Measurements from ENCODE around the gene PMEPA1. TPM values are rescaled to one million over a fixed set of nuclear protein-coding genes. Genes with fewer than 3 reads are reported as not detected.

Gene PMEPA1
- total RNA-seq, 2 experiments from 2014 or later = 4.9 to 5.0 TPM

GRCh38 chr20:57625181-57625958 is 84.4 kb downstream of the PMEPA1 start:
- Mint-ChIP-seq H3K27ac (peak overlapping the region; percentile 5), H3K27me3 (peaks cover 3% of the 10 kb centered on the region), H3K4me3 (no peak overlapping the region), H3K36me3 (peaks cover 28% of the 10 kb centered on the region), H3K9me3 (peaks cover 16% of the 10 kb centered on the region), H3K4me1 (peaks cover 50% of the 10 kb centered on the region)
- POLR2A ChIA-PET = no interaction called here
- ATAC-seq (ENCODE audit: low read depth) (no peak), DNase-seq (no peak)

- ATAC-seq (ENCODE audit: low read depth) = no peak
- Mint-ChIP-seq H3K36me3 (peaks cover 20% of the 10 kb centered on the region), H3K27ac (no peak overlapping the region), H3K9me3 (peaks cover 11% of the 10 kb centered on the region), H3K4me3 (no peak overlapping the region), H3K27me3 (no peaks in the 10 kb centered on the region), H3K4me1 (peaks cover 45% of the 10 kb centered on the region)
- no peak for DNase-seq
- POLR2A ChIA-PET = interaction anchor here (1.1 kb wide), 1 partner anchor 10 kb away, joined by 3 read pairs; no protein-coding TSS in a partner anchor
Observed at GRCh38 chr20:57624124-57624523, 85.7 kb downstream of the PMEPA1 start.

DNA sequence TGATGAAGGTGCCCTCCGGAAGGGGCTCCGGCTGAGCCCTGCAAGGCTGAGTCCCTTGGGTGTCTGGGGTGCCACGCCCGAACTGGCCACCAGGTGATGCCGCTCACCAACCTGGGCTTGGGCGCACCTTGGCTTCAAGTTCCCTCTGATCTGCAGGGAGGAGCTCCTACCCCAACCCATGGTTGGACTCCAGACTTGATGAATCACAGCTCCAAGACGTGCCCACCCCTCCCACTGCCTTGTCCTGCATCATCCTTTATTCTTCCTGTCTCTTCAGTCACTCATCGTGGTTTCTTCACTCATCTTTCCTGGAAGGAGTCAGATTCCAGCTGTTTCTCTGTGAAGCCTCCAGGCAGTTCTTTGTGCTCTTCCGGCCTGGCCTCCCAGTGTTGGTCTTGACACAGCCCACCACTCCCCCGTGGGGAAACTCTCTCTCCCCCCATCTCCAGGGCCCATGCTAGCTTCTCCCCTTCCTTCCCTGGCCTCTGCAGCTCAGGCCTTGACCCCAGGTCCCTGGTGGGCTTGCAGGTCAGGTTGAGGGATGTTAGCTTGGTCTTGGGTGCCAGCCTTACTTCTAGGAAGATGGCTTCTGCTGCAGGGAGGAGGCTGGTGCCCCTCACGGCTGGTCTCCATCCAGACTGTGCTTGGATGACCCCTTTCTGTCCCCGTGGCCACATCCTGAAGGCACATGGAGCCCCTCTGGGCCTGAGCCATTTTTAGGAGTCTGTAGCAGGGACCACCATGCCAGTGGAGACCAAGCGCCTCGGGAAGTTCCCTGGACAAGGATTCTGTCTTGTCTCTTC is 87.0 kb downstream of the PMEPA1 start:
- H3K4me3 Mint-ChIP-seq = peak overlapping the region; percentile 34
- H3K27ac Mint-ChIP-seq = peak overlapping the region; percentile 65
- H3K9me3 Mint-ChIP-seq = peaks cover 11% of the 10 kb centered on the region
- ATAC-seq (ENCODE audit: low read depth) = no peak
- H3K36me3 Mint-ChIP-seq = peaks cover 22% of the 10 kb centered on the region
- H3K27me3 Mint-ChIP-seq = no peaks in the 10 kb centered on the region
- peaks cover 50% of the 10 kb centered on the region for H3K4me1 Mint-ChIP-seq
- DNase-seq = peak; percentile 85
- POLR2A ChIA-PET = interaction anchor here (1.0 to 4.4 kb wide), 4 partner anchors 11 to 1029 kb away, joined by 3 to 30 read pairs (median 4); partner anchors contain the start of gene STX16

DNA sequence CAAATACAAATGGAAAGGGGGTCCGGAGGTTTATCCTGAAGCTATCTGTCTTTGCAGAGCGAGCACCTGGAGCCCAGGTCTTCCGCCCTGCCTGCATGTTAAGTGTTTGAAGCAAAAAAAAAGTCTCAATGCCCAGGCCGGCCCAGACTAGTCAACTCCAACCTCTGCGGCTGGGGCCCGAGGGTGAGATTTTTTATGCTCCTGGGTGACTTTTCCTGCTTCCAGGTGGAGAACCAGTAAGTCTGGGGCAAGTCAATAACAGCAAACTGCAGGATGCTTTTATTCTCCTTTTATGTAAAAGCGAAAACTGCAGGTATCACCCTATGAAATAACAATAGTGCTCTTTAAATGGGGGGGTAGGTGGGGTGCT is 87.6 kb downstream of the PMEPA1 start:
- ATAC-seq (ENCODE audit: low read depth) (no peak), DNase-seq (no peak)
- Mint-ChIP-seq H3K27ac (peak overlapping the region; percentile 65), H3K36me3 (peaks cover 23% of the 10 kb centered on the region), H3K27me3 (no peaks in the 10 kb centered on the region), H3K9me3 (peaks cover 11% of the 10 kb centered on the region), H3K4me1 (peaks cover 52% of the 10 kb centered on the region), H3K4me3 (peak overlapping the region; percentile 34)
- POLR2A ChIA-PET = interaction anchor here (1.0 to 4.4 kb wide), 4 partner anchors 12 to 1029 kb away, joined by 3 to 30 read pairs (median 4); partner anchors contain the start of gene STX16

GRCh38 chr20:57621421-57622200 is 88.2 kb downstream of the PMEPA1 start:
- Mint-ChIP-seq H3K27me3 (no peaks in the 10 kb centered on the region), H3K27ac (peak overlapping the region; percentile 98), H3K4me1 (peaks cover 54% of the 10 kb centered on the region), H3K4me3 (peak overlapping the region; percentile 83), H3K9me3 (peaks cover 11% of the 10 kb centered on the region), H3K36me3 (peaks cover 26% of the 10 kb centered on the region)
- DNase-seq (no peak), ATAC-seq (ENCODE audit: low read depth) (no peak)
- POLR2A ChIA-PET = interaction anchor here (1.1 to 4.4 kb wide), 5 partner anchors 10 to 229 kb away, joined by 3 to 30 read pairs (median 11); no protein-coding TSS in a partner anchor

DNA sequence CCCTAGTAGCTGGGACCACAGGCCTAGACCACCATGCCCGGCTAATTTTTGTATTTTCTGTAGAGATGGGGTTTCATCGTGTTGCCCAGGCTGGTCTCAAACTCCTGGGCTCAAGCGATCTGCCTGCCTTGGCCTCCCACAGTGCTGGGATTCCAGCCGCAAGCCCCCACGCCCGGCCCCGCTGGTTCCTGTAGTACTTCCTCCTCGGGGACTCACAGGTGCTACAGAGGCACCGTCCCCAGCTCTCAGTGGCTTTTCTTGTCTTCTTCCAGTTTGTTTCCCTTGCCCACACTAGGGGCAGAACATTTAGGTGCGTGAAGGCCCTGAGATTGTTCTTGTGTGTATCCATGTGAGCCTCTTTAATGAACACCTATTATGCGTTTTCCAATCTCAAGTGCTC is 88.8 kb downstream of the PMEPA1 start:
- DNase-seq (peak; percentile 54), ATAC-seq (ENCODE audit: low read depth) (no peak)
- H3K27me3 Mint-ChIP-seq = no peaks in the 10 kb centered on the region
- H3K36me3 Mint-ChIP-seq = peaks cover 21% of the 10 kb centered on the region
- H3K4me1 Mint-ChIP-seq = peaks cover 48% of the 10 kb centered on the region
- peaks cover 9% of the 10 kb centered on the region for H3K9me3 Mint-ChIP-seq
- peak overlapping the region; percentile 83 for H3K4me3 Mint-ChIP-seq
- H3K27ac Mint-ChIP-seq = peak overlapping the region; percentile 98
- POLR2A ChIA-PET = interaction anchor here (0.6 to 4.6 kb wide), 9 partner anchors 8 to 768 kb away, joined by 3 to 103 read pairs (median 11); partner anchors contain the start of gene VAPB

DNA sequence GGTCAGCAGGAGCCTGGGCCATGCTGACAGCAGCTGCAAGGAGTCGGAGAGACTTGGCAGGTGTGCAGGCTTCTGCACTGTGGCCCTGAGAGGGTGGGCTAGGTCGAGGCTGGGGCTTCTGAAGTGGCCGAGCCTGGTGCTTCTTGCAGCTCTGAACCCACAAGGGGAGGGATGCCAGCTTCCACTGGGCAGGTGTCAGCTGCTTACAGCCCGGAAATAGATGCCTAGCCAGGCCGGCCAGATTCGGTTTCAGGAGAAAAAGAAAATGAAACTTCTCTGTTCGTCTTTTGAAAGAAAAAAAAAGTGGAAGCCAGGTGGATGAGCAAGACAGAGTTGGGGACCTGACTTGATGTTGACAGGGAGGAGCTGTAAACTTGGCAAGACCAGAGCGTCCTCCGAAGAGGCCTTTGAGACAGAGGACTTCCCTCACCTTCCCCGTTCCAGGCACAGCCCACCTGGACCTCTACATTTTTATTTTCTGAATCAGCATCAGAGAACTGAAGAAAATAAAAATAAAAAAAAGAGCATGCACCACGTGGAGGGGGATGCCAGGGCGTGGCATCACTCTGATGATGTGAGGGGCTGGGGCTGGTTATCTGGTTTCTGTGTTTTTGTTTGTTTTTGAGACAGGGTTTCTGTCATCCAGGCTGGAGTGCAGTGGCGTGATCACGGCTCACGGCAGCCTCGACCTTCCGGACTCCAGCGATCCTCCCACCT is 89.4 kb downstream of the PMEPA1 start, which contains the start of gene ZBP1:
Gene ZBP1 (minus strand): TSS at position 153 of the 717 bp plus-strand sequence. CDS start 131 bp downstream, at position 22.
- DNase-seq = peak; percentile 75
- POLR2A ChIA-PET = interaction anchor here (0.6 to 4.6 kb wide), 18 partner anchors 8 to 1039 kb away, joined by 3 to 103 read pairs (median 6); partner anchors contain the start of genes RBM38, STX16 and VAPB
- H3K36me3 Mint-ChIP-seq = peaks cover 18% of the 10 kb centered on the region
- peak within 1 kb of the TSS; percentile 83 for H3K4me3 Mint-ChIP-seq
- peaks cover 45% of the 10 kb centered on the region for H3K4me1 Mint-ChIP-seq
- no peaks in the 10 kb centered on the region for H3K27me3 Mint-ChIP-seq
- H3K9me3 Mint-ChIP-seq = peaks cover 7% of the 10 kb centered on the region
- peak; percentile 28 for ATAC-seq (ENCODE audit: low read depth)
- peak within 1 kb of the TSS; percentile 98 for H3K27ac Mint-ChIP-seq

DNA sequence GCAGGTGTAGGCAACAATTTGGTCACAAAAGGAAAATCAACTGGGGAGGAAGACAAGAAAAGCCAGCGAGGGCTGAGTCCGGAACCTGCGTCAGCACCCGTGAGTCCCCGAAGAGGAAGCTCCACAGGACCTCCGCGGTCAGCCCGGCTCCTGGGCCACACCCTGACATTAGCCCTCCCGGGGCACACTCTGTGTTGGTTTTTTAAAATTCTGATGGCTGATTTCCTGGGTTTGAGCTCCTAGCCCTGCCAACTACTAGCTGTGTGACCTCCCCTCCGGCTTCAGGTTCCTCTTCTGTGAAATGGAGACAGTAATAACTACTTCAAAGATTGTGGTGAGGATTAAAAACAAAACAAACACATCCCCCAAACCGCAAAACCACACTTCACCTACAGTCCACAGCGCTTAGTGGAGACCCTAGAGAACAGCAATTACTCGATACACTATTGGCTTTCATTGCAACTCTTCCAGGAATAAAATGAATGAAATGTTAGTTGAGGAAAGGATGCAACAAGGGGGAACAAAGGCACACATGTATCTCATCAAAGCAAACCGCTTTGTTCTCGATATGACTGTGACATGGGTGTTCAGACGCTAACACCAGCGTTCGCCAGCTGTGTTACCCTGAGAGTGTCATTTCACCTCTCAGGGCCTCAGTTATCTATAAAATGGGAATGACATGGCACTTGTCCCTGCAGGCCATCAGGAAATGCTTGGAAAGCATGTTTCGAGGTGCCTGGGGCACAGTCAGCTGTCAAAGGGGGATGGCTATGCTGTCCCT is 90.6 kb downstream of the PMEPA1 start:
- Mint-ChIP-seq H3K4me3 (peak overlapping the region; percentile 83), H3K4me1 (peaks cover 45% of the 10 kb centered on the region), H3K36me3 (peaks cover 16% of the 10 kb centered on the region), H3K27me3 (no peaks in the 10 kb centered on the region), H3K27ac (peak overlapping the region; percentile 98), H3K9me3 (peaks cover 2% of the 10 kb centered on the region)
- POLR2A ChIA-PET = interaction anchor here (0.6 to 4.6 kb wide), 23 partner anchors 9 to 1040 kb away, joined by 3 to 103 read pairs (median 5); partner anchors contain the start of genes RBM38 and STX16
- peak; percentile 81 for DNase-seq
- peak; percentile 77 for ATAC-seq (ENCODE audit: low read depth)

DNA sequence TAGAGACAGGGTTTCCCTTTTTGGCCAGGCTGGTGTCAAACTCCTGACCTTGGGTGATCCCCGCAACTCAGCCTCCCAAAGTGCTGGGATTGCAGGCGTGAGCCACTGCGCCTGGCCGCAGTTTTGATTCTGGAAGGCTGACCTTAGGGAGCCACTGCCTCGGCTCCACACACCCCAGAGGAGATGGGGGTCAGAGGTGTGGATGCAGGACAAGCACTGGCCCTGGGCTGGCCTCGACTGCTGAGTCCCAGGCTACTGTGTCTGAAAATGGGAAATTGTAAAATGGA is 91.1 kb downstream of the PMEPA1 start:
- POLR2A ChIA-PET = interaction anchor here (1.0 to 4.6 kb wide), 14 partner anchors 9 to 1041 kb away, joined by 3 to 103 read pairs (median 8); partner anchors contain the start of gene RBM38
- ATAC-seq (ENCODE audit: low read depth) (no peak), DNase-seq (no peak)
- H3K27ac Mint-ChIP-seq = peak overlapping the region; percentile 98
- peak overlapping the region; percentile 83 for H3K4me3 Mint-ChIP-seq
- peaks cover 11% of the 10 kb centered on the region for H3K36me3 Mint-ChIP-seq
- no peaks in the 10 kb centered on the region for H3K27me3 Mint-ChIP-seq
- H3K4me1 Mint-ChIP-seq = peaks cover 45% of the 10 kb centered on the region
- H3K9me3 Mint-ChIP-seq = no peaks in the 10 kb centered on the region

GRCh38 chr20:57618091-57618763 is 91.6 kb downstream of the PMEPA1 start:
- no peaks in the 10 kb centered on the region for H3K27me3 Mint-ChIP-seq
- H3K4me3 Mint-ChIP-seq = peak overlapping the region; percentile 83
- H3K36me3 Mint-ChIP-seq = peaks cover 13% of the 10 kb centered on the region
- peak; percentile 50 for DNase-seq
- no peaks in the 10 kb centered on the region for H3K9me3 Mint-ChIP-seq
- H3K4me1 Mint-ChIP-seq = peaks cover 45% of the 10 kb centered on the region
- no peak for ATAC-seq (ENCODE audit: low read depth)
- peak overlapping the region; percentile 98 for H3K27ac Mint-ChIP-seq
- POLR2A ChIA-PET = interaction anchor here (0.7 to 4.6 kb wide), 8 partner anchors 11 to 1041 kb away, joined by 3 to 103 read pairs (median 11); partner anchors contain the start of gene RBM38
